Measurements from ENCODE around the gene CNN1. TPM values are rescaled to one million over a fixed set of nuclear protein-coding genes. Genes with fewer than 3 reads are reported as not detected.

CNN1 gene
- total RNA-seq, 1 experiment from 2014 or later: not detected

GRCh38 chr19:11552666-11553372 lies 14.2 kb downstream of the CNN1 start:
- H3K4me1 ChIP-seq (ENCODE audit: low read length): peaks cover 8% of the 10 kb centered on the region
- peaks cover 7% of the 10 kb centered on the region; the same call in 1 of the 2 replicates for H3K36me3 ChIP-seq (ENCODE audit: insufficient read depth, low read length)
- H3K27me3 ChIP-seq (ENCODE audit: low read length): no peaks in the 10 kb centered on the region
- no peaks in the 10 kb centered on the region for H3K9me2 ChIP-seq (replicated peaks; ENCODE audit: insufficient read depth, low read length)
- H3K27ac ChIP-seq (ENCODE audit: low read length): no peak overlapping the region
- H2AFZ ChIP-seq (ENCODE audit: low read length): no peak overlapping the region
- H3K4me2 ChIP-seq (ENCODE audit: low read depth, low read length, poor library complexity, severe bottlenecking): no peak overlapping the region
- H3K9ac ChIP-seq (ENCODE audit: low read length): no peak overlapping the region
- DNase-seq: no peak
- peaks cover 26% of the 10 kb centered on the region for H3K79me2 ChIP-seq (ENCODE audit: low read length)
- no peaks in the 10 kb centered on the region for H3K9me3 ChIP-seq (ENCODE audit: low read length)
- H3K4me3 ChIP-seq (ENCODE audit: low read length): no peak overlapping the region
- peaks cover 15% of the 10 kb centered on the region for H4K20me1 ChIP-seq (ENCODE audit: insufficient read depth, low read depth, low read length)

DNA sequence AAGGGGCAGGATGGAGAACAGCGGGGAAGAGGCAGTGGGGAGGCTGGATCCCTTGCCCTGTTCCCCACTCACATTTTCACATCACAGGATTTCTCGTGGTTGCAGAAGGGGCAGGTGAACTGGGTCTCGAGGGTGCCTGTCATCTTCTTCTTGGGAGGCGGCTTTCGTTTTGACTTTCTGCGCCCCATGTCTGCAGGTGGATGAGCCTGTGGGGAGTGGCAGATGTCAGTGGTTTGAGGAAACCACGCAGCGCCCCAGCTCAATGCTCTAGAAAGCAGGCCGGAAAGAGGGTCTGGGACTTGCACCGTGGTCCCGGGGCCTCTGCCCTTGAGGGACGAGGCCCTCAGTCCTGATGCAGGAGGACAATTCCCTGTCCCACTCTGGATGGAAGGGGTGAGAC lies 15.5 kb downstream of the CNN1 start:
- H3K79me2 ChIP-seq (ENCODE audit: low read length): peaks cover 38% of the 10 kb centered on the region
- peaks cover 24% of the 10 kb centered on the region for H4K20me1 ChIP-seq (ENCODE audit: insufficient read depth, low read depth, low read length)
- H3K4me3 ChIP-seq (ENCODE audit: low read length): no peak overlapping the region
- H3K9ac ChIP-seq (ENCODE audit: low read length): no peak overlapping the region
- no peak overlapping the region for H3K27ac ChIP-seq (ENCODE audit: low read length)
- no peak overlapping the region for H2AFZ ChIP-seq (ENCODE audit: low read length)
- H3K9me2 ChIP-seq (replicated peaks; ENCODE audit: insufficient read depth, low read length): no peaks in the 10 kb centered on the region
- no peaks in the 10 kb centered on the region for H3K9me3 ChIP-seq (ENCODE audit: low read length)
- H3K36me3 ChIP-seq (ENCODE audit: insufficient read depth, low read length): peaks cover 7% of the 10 kb centered on the region; the same call in 1 of the 2 replicates
- H3K4me1 ChIP-seq (ENCODE audit: low read length): peaks cover 12% of the 10 kb centered on the region
- DNase-seq: no peak
- H3K4me2 ChIP-seq (ENCODE audit: low read depth, low read length, poor library complexity, severe bottlenecking): no peak overlapping the region
- H3K27me3 ChIP-seq (ENCODE audit: low read length): no peaks in the 10 kb centered on the region

DNA sequence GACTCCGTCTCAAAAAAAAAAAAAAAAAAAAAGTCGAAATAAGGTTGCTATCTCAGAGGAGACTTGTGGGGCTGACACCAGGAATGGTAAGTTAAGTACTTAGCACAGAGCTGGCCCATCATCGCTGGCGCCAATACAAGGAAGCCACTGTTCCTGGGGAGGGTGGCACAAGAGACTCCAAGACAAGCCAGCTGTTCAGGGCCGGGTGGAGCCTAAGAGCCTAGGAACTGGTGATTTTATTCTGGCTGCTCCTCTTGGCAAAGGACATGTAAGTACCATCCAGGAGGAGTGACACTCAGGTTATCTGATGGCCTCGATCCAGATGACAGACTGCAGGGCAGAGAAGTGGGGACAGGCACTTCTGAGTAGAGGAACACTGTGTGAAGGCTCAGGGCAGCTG lies 16.6 kb downstream of the CNN1 start:
- Histone ChIP-seq H3K9me3 (ENCODE audit: low read length) (no peaks in the 10 kb centered on the region), H3K27ac (ENCODE audit: low read length) (no peak overlapping the region), H3K79me2 (ENCODE audit: low read length) (peaks cover 48% of the 10 kb centered on the region), H3K4me3 (ENCODE audit: low read length) (no peak overlapping the region), H3K9me2 (replicated peaks; ENCODE audit: insufficient read depth, low read length) (no peaks in the 10 kb centered on the region), H2AFZ (ENCODE audit: low read length) (no peak overlapping the region), H4K20me1 (ENCODE audit: insufficient read depth, low read depth, low read length) (peaks cover 24% of the 10 kb centered on the region), H3K4me1 (ENCODE audit: low read length) (peaks cover 14% of the 10 kb centered on the region), H3K9ac (ENCODE audit: low read length) (no peak overlapping the region), H3K4me2 (ENCODE audit: low read depth, low read length, poor library complexity, severe bottlenecking) (no peak overlapping the region), H3K27me3 (ENCODE audit: low read length) (no peaks in the 10 kb centered on the region), H3K36me3 (ENCODE audit: insufficient read depth, low read length) (peaks cover 7% of the 10 kb centered on the region; the same call in 1 of the 2 replicates)
- DNase-seq: no peak

GRCh38 chr19:11556634-11557420 lies 18.2 kb downstream of the CNN1 start:
- no peaks in the 10 kb centered on the region for H3K27me3 ChIP-seq (ENCODE audit: low read length)
- peaks cover 21% of the 10 kb centered on the region for H3K4me1 ChIP-seq (ENCODE audit: low read length)
- no peak for DNase-seq
- no peak overlapping the region for H3K27ac ChIP-seq (ENCODE audit: low read length)
- peak overlapping the region; percentile 13 for H3K4me2 ChIP-seq (ENCODE audit: low read depth, low read length, poor library complexity, severe bottlenecking)
- H3K79me2 ChIP-seq (ENCODE audit: low read length): peaks cover 53% of the 10 kb centered on the region
- peak overlapping the region; percentile 32 for H3K9ac ChIP-seq (ENCODE audit: low read length)
- H3K36me3 ChIP-seq (ENCODE audit: insufficient read depth, low read length): peaks cover 7% of the 10 kb centered on the region; the same call in 1 of the 2 replicates
- no peaks in the 10 kb centered on the region for H3K9me2 ChIP-seq (replicated peaks; ENCODE audit: insufficient read depth, low read length)
- H3K4me3 ChIP-seq (ENCODE audit: low read length): no peak overlapping the region
- H3K9me3 ChIP-seq (ENCODE audit: low read length): no peaks in the 10 kb centered on the region
- peaks cover 24% of the 10 kb centered on the region for H4K20me1 ChIP-seq (ENCODE audit: insufficient read depth, low read depth, low read length)
- H2AFZ ChIP-seq (ENCODE audit: low read length): no peak overlapping the region

DNA sequence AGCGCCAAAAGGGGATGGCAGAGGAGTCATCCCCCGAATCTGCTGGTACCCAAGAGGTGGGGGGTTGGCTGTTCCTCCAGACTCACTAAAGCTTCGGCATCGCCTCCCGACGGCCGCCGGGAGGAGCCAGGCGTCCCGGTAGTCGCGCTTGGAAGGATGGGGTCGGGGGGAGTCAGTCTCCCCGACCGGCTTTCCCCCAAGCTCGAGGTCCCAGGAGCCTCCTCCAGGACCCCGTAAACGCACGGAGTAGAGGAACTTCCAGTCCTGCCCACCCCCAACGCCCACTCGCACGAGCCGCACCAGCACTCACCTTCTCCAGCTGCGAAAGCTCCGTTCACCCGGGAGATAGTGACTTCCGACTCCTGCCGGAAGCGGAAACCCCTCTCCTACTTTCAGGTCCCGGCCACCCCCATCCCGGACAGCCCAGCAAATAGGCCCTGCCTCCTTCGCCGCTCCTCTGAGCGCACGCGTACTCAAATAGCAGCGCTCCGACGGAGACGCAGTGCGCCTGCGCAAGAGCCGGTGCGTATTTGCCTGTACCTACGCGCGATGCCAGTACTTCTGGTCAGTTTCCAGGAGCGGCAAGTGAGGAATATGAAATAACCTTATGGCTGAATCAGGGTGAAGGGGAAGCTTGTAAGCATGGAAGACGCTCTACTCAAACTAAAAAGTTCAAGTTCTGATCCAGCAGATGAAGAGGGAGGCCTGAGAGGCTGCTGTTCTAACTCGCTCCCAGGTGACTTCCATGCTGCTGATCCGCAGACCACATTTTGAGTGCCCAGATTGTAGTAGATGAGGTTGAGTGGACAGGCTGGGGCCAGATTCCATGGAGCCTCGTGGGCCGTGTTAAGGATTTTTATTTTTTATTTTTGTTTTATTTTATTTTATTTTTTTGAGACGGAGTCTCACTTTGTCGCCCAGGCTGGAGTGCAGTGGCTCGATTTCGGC lies 20.5 kb downstream of the CNN1 start, which contains the start of gene ELOF1:
Gene ELOF1, minus strand, starts transcription at position 350 of the 948 bp plus-strand sequence. CDS start 4,883 bp downstream, outside the sequence.
- DNase-seq: peak; percentile 100
- Histone ChIP-seq H3K9me3 (ENCODE audit: low read length) (no peaks in the 10 kb centered on the region), H3K27me3 (ENCODE audit: low read length) (no peaks in the 10 kb centered on the region), H3K9me2 (replicated peaks; ENCODE audit: insufficient read depth, low read length) (no peaks in the 10 kb centered on the region), H3K79me2 (ENCODE audit: low read length) (peaks cover 53% of the 10 kb centered on the region), H3K36me3 (ENCODE audit: insufficient read depth, low read length) (peaks cover 4% of the 10 kb centered on the region; the same call in 1 of the 2 replicates), H3K4me1 (ENCODE audit: low read length) (peaks cover 26% of the 10 kb centered on the region), H3K4me2 (ENCODE audit: low read depth, low read length, poor library complexity, severe bottlenecking) (peak within 1 kb of the TSS; percentile 99), H4K20me1 (ENCODE audit: insufficient read depth, low read depth, low read length) (peaks cover 19% of the 10 kb centered on the region), H3K9ac (ENCODE audit: low read length) (peak within 1 kb of the TSS; percentile 91), H2AFZ (ENCODE audit: low read length) (peak within 1 kb of the TSS; percentile 69; the same call in 1 of the 2 replicates), H3K27ac (ENCODE audit: low read length) (peak within 1 kb of the TSS; percentile 78), H3K4me3 (ENCODE audit: low read length) (peak within 1 kb of the TSS; percentile 94)

- DNase-seq: peak; percentile 93
- Histone ChIP-seq H3K4me1 (ENCODE audit: low read length) (peaks cover 37% of the 10 kb centered on the region), H3K9me2 (replicated peaks; ENCODE audit: insufficient read depth, low read length) (no peaks in the 10 kb centered on the region), H2AFZ (ENCODE audit: low read length) (no peak overlapping the region), H3K9me3 (ENCODE audit: low read length) (no peaks in the 10 kb centered on the region), H4K20me1 (ENCODE audit: insufficient read depth, low read depth, low read length) (peaks cover 16% of the 10 kb centered on the region), H3K4me3 (ENCODE audit: low read length) (peak overlapping the region; percentile 94), H3K27me3 (ENCODE audit: low read length) (no peaks in the 10 kb centered on the region), H3K27ac (ENCODE audit: low read length) (peak overlapping the region; percentile 78), H3K36me3 (ENCODE audit: insufficient read depth, low read length) (peaks cover 1% of the 10 kb centered on the region; the same call in 1 of the 2 replicates), H3K79me2 (ENCODE audit: low read length) (peaks cover 49% of the 10 kb centered on the region), H3K4me2 (ENCODE audit: low read depth, low read length, poor library complexity, severe bottlenecking) (peak overlapping the region; percentile 86), H3K9ac (ENCODE audit: low read length) (peak overlapping the region; percentile 91)
Observed at GRCh38 chr19:11560404-11561051, 21.9 kb downstream of the CNN1 start.

DNA sequence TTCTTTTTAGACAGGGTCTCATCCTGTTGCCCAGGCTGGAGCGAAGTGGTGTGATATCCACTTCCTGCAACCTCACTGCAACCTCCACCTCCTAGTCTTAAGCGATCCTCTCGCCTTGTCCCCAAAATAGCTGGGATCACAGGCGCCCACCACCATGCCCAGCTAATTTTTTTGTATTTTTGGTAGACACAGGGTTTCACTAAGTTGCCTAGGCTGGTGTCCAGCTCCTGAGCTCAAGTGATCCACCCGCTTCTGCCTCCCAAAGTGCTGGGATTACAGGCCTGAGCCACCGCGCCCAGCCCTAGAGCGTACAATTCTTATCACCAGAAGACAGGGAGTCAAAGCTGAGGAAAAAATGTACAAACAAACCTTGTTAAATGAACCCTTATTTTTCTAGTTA lies 24.9 kb downstream of the CNN1 start:
- Histone ChIP-seq H3K9ac (ENCODE audit: low read length) (no peak overlapping the region), H3K27ac (ENCODE audit: low read length) (no peak overlapping the region), H3K79me2 (ENCODE audit: low read length) (peaks cover 27% of the 10 kb centered on the region), H3K9me2 (replicated peaks; ENCODE audit: insufficient read depth, low read length) (no peaks in the 10 kb centered on the region), H3K4me3 (ENCODE audit: low read length) (no peak overlapping the region), H3K4me2 (ENCODE audit: low read depth, low read length, poor library complexity, severe bottlenecking) (no peak overlapping the region), H3K27me3 (ENCODE audit: low read length) (no peaks in the 10 kb centered on the region), H3K36me3 (ENCODE audit: insufficient read depth, low read length) (peaks cover 4% of the 10 kb centered on the region), H2AFZ (ENCODE audit: low read length) (no peak overlapping the region), H4K20me1 (ENCODE audit: insufficient read depth, low read depth, low read length) (peaks cover 2% of the 10 kb centered on the region; the same call in 1 of the 2 replicates), H3K4me1 (ENCODE audit: low read length) (peaks cover 29% of the 10 kb centered on the region), H3K9me3 (ENCODE audit: low read length) (no peaks in the 10 kb centered on the region)
- DNase-seq: no peak

Measured in Karpas-422 (cell line).